OCI-M2 (cell line): ENCODE results near the gene DDX51.
"Not testable (repeated sequence)": the region's sequence is repeated elsewhere in the genome, so short reads cannot be mapped to it uniquely, and the experiment has no call there.

ENCODE experiments used
- DNase-seq: peaks from one replicate; lab custom pipeline; 2025; ENCODE audit not compliant: unreplicated experiment; lab: John Stamatoyannopoulos, UW

The DDX51 gene

DNA sequence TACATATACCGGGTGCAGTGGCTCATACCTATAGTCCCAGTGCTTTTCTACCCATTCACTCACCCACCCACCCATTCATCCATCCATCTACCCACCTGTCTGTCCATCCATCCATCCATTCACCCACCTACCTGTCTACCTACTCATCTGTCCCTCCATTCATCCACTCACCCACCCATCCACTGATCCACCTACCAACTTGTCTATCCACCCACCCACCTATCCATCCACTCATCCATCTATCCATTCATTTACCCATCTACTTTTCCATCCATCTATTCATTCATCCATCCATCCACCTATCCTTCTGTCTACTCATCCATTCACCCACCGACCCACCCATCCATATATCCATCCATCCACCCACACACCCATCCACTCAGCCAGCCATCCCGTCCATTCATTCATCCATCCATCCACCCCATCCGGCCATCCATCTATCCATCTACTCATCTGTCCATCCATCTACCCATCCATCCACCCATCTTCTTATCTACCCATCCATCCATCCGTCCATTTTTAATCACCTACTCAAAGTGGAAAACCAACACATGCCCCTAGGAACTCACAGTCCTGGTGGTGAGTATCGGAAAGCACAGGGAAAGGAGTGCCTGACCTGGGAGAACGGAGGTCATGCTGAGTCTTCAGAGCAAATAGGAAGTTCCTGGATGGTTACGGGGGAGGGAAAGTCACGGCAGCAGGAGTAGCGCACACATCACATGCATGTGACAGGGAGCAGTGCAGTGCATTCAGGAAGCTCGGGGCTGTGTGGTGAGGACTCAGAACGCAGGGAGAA is 20.0 kb downstream of the DDX51 start:
- DNase-seq: no peak

DNA sequence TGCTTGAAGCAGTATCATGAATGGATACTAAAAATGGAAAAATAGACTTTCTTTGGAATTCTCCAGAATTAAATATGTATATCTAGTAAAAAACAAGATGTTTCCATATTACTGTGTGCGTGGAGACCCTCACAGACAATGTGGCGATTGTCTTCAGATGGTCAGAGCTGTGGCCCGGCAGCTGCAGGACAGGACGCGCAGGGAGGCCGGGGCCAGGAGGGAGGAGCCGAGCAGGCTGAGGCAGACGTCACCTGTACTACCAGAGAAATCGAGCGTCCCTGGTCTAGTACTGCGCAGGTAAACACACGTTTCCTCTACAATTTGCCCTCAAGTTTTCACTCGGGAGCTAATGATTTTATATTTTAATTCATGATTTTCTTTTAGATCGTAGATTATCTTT is 22.8 kb downstream of the DDX51 start:
- no peak for DNase-seq

DNA sequence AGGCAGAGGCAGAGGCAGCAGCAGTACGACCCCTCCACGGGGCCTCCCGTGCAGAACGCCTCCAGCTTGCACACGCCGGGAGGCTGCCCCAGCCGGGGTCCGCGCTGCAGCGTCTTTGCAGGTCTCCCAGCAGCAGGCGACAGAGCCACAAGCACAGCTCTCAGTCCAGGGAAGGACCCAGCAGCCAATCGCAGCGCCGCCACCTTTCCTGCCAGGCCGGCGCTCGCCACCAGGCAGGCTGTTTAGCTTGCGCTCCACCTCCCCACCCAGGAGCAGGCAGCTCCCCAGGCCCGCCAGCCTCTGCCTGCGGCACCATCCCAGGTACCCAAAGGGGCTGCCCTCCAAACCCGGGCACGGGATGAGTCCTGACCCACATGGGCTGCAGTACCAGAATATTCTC is 25.2 kb downstream of the DDX51 start:
- DNase-seq: no peak

DNA sequence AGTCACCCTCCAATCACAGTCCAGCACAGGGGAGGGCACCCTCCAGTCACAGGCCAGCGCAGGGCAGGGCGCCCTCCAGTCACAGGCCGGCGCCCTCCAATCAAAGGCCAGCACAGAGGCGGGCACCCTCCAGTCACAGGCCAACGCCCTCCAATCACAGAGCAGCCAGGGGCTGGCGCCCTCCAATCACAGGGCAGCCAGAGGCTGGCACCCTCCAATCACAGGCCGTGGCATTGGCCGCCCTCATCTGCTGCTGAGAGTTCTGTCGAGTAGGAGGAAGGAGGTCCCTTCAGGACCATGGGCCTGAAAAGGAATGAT is 26.6 kb downstream of the DDX51 start:
- no peak for DNase-seq

DNA sequence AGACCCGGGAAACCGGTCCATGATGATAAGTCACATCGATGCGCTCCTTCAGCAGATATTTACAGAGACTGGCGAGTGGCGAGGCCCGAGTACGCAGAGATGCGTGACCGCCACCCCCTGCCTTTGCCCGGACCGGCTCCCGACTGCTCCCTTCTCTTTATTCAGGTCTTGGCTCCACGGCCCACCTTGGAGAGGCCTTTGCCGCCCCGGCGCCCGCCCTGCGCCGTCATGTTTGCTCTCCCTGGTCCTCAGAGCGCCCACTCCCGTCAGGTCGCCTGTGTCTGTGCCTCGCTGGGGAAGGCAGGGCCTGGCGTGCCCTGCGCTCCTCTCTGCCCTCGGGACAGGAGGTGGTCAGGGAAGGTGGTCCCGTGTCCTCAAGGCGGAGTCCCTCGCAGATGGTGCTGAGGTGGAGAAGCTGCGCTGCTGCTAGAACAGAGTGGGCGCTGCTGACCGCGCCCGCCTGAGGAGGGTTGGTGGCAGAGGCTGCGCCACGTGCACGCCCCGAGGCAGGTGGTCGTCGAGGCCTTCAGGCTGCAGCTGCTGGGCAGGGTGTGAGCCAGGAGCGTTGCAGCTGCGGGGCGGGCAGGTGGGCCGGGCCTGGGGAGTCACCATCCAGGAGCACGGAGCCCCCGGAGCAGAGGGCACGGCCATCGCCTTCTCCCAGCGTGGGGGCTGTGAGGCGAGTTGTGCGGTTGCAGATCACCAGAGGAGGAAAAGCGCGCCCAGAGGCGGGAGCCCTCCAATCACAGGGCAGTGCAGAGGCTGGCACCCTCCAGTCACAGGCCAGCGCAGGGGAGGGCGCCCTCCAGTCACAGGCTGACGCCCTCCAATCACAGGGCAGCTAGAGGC is 27.2 kb downstream of the DDX51 start:
- no peak for DNase-seq

DNA sequence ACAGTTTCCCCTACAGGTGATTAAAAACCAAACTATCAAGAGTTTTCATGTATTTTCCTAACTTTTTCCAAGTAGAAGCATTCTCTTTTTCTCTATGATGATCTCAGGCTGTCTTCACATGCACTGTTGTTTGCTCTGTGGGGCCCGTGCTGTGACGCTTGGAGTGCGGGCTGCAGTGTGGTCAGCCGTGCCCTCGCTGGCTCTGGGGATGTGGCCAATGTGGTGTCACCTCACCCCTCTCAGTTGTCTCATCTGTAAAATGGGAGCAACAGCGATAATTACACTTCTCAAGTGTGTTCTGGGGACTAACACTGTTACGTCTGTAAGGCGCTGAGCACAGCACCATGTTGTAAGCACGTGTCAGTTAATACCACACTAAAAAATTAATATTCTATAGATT is 28.6 kb downstream of the DDX51 start:
- no peak for DNase-seq

DNA sequence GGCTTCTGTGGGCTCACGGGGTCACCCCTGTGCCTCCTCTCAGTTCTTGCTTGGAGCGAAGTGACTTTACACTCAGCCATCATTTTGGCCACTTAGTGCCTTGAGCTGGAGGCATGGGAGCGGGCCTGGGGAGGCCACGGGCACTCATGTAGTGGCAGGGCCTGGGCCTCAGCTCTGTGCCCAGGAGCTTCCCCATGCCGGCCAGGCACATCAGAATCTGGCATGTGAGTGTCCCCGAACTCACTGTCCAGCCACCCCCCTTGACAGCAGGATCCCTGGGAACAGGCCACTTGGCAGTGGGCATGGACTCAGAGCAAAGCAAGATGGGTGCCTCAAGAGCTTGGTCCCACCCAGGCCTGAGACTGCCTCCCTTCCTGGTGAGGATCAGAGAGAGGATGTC is 29.5 kb downstream of the DDX51 start:
- DNase-seq: no peak

DNA sequence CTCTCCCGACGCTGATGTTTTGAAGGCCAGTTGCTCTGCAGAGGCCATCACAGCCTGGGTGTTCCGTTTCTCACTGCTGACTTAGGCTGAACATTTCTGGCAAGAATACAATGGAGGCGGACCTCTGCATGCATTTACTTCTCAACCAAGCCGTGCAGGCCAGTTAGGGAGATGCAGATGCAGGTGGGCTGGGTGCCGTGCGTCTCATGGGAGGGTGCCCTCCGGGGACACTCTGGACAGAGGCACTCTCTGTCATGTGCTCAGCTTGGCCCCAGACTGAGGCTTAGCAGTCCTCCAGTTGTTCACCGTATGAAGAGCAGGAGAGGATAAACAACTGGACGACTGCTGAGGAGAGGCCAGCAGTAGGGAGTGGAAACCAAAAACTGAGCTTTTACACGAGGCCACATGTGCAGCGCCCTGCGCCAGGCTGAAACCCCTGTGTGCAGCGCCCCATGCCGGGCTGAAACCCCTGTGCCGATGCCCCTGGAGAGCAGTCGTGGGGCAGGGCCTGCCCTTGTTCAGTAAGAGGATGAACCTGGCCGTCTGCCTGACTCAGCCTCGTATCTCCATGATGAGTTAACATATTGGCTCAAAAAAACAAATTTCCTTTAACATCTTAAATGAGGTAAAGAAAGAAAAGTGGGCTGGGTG is 32.3 kb downstream of the DDX51 start:
- no peak for DNase-seq

DNA sequence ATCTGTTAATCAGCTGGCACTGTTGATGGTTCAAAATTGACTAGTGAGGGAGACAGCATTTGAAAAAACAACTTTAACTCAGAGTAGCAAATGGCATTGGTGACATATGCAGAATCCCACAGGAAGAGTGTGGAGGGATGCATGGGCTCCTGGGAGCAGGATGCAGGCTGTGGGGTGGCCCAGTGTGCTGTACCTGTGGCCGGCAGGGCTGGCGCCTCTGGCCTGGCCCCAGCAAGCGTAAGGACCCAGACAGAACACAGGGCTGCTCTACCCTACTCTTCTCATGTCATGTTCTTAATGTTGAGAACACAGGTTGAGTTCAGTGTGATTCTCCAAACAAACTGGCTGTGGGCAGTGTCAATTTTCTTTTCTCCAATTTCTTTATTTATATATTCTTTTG is 33.4 kb downstream of the DDX51 start:
- DNase-seq: no peak

DNA sequence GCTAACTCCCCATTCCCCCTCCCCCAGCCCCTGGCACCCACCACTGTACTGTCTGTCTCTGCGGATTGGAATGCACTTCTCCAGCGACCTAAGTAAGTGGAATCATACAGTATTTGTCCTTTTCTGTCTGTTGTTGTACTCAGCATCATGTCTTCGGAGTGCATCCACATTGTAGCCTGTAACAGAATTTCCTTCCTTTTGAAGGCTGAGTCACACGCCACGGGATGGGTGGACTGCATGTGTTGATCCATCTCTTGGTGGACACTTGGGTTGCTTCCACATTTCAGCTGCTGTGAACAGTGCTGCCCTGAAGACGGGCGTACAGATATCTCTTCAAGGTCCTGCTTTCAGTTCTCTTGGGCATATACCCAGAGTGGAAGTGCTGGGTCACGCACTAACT is 34.4 kb downstream of the DDX51 start:
- DNase-seq: no peak

DNA sequence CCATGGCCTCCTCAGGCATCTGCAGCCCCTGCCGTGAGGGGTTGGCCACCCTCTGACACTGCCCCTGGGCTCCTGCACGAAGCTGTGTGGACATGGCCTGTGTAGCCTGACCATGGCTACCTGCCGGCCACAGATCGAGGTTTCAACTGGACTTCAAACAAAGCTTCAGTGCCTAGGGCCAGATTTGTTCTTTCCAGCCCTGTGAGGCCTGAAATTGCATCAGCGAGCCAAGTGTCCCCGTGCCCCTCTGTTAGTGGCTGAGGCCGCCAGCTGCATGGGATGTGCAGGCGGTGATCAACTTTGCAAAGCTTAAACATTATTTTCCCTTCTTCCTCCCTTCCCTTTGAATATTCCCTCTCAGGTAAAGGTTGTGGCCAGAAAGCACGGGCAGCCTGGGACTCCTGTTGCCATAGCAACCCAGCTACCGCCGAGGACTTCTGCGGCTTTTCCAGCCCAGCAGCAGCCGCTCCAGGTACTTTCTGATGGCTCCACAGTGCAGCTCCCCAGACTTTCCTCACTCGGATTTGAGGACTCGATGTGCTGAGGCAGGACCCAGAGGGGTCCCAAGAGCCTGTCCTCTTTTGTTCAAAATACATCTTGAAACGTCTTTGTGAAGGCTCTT is 35.8 kb downstream of the DDX51 start:
- no peak for DNase-seq

DNA sequence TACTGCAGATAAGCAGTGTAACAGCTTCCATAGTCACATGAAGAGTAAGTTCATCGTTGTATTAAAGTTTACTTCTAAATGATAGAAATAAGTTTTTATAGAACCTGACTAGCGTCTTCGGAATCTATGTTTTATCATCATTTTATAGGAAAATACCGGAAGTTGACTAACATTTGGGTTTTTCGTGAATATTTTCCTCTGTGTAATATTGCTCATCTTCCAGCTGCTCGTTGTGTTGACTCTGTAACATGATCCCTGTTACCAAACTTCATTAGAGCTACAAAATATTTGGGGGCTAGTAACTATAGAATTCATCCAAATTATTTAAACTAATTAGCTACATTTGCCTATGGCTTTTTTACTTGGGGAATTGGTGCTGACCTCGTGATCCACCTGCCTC is 37.2 kb downstream of the DDX51 start:
- no peak for DNase-seq

DNA sequence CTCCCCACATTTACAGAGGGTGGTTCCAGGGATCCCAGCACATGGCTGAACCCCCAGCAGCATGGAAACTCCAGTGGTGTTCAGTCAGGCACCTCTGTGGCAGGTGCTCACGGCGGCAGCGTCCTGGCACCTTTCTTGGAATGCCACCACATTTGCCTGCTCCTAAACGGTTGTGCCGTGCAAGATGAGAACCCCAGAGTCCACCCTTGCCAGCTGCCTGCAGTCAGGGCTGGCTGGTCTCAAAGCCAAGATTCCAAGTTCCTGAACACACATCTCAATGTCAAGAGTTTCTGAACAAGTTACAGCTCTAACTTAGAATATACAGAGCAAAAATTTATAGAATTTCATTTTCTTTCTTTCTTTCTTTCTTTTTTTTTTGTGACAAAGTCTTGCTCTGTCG is 38.7 kb downstream of the DDX51 start:
- no peak for DNase-seq

DNA sequence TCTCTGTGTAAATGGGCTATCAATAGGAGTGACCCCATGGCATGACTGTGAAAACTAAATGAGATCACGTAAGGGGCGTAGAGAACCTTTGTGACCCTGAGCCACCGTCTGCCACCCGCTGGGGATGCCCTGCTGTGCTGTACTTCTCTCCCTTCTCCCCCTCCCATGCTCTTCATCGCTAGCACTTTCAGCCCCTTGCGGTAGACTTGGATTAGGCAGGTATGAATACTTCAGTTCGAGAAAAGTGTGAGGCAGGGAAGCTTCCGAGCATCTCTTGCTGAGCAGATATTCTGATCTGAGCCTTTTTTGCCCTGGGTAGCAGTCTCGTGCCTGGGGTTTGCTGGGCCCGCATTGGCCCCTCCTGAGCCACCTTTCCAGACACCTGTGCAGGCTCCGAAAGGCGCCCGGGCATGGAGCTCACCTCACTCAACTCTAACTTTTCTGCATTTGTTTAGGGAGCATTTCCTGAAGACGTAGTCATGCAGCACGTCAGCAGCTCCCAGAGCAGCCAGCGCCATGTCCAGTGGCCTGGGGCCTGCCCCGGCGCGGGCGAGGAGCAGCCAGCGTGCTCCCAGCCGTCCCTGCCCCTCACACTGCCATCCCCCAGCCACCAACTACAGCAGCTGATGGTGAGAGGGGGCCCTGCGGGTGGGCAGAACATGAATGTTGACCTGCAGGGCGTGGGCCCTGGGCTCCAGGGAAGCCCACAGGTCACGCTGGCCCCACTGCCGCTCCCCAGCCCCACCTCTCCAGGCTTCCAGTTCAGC is 40.4 kb downstream of the DDX51 start:
- DNase-seq: no peak

DNA sequence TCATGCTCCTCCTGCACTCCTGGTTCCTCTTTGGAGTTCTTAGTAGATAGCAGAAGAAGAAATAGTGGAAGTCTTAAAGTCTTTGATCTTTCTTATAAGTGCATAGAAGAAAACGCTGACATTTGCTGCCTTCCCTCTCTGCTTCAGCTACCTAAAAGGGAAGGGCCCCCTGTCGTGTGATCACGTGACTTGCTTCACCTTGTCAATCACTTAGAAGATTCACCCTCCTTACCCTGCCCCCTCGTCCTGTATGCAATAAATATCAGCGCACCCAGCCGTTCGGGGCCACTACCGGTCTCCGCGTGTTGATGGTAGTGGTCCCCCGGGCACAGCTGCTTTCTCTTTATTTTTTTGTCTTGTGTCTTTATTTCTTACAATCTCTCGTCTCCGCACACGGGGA is 41.0 kb downstream of the DDX51 start:
- not testable (repeated sequence) for DNase-seq

DNA sequence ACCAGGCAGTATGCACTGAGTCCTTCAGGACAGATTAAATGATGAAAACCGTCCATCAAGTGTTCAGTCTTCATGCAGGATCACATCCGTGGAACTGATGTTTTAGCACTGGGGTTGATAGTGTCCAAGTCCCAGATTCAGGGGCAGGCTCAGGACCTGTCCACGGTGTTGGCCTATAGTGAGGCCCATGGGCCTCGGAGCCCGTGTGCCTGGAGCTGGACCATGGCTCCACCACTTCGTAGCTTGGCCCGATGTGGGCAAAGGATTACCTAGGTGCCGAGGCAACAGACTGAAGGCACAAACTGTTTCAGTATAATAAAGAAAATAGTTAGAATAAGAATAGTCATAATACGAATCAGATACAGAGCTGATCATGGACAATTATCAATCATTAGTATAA is 41.8 kb downstream of the DDX51 start:
- no peak for DNase-seq

DNA sequence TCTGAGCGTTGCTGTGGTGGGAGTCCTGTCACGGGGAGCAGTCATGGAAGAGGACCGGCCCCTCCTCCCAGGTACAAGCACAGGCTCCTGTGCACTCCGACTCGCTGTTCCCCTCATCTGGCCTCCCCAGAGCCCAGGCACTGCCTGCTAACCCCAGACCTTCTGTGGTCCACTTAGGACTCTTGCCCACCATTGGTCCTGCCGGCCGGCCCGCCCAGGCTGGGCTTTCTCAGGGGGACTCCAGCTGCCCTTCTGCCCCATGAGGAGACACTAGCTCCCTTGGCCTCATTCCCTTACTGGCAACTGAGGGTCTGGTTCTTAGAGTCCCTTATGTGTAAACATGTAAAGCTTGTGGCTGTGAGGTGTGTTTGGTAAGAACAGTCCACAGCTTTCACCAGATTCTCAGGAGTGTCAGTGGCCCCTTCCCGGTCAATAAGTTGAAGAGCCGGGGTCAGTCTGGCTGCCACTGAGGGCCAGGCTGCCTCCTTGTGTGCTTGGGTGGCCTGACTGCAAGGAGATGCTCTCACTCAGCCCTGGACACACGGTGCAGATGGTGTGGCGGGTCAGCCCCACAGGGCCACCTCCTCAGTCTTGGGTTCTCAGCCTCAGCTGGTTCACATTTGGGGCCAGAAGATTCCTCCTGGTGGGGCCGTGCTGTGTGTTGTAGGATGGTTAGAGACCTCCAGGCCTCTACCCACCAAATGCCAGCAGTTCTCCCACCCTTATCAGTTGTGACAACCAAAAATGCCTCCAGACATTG is 43.6 kb downstream of the DDX51 start:
- DNase-seq: no peak

DNA sequence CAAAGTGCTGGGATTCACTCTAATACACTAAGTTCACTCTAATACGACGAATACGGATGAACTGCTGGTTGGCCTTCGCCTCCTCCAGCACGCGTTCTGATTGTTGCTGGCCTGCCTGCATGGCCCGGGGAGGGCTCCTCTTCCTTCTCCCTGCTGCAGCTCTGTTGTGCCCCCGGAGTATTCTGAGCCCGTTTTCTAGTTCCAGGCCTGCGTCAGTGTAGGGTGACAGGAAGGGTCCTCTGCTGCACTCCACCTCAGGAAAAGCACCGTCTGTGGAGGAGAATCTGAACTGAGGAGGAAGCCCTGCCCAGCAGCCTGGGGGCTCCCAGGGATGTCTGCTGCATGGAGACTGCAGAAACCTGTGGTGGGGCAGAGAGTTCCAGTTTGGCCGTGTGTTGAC is 44.4 kb downstream of the DDX51 start:
- no peak for DNase-seq

DNA sequence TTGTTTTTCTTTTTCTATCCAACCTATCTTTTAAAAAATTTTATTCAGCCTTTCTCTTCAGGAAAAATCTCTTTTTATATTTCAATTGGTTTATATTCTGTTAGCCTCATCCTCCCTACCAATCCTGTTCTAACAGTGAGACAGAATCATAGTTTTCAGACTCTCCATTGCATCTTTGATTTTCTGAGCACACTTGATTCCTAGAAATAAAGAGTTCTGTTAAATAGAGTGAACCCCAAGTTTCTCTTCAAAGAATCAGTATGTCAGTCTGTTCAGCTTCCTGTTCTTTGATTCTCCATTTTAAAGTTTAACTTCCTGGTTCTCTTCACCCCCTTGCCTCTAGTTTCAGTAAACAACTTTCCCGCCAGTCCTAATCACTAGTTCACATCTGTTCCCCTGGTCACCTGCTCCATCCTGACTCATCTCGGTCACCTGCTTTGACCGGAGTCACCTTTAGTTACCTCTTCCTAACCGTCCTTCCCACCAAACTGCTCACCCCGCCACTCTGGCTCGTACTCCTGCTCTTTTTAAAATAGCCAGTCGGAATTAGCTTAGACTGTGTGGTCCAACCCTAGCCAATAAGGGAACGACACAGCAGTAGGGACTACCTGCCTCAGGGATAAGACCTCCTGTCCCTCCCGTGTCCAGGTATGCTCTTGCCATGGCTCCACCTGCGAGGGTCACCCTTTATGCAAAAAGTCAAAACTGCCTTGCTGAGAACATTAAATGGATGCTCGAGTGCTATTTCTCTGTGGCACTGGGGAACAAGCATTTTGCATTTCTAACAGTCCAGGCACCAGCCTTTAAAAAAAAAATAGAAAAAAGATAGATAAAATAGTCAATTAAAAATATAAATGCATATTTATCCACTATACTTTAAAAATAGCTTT is 48.4 kb downstream of the DDX51 start:
- DNase-seq: no peak
